Measurements from ENCODE around the gene ADAMTS2. TPM values are rescaled to one million over a fixed set of nuclear protein-coding genes. Genes with fewer than 3 reads are reported as not detected.

The ADAMTS2 gene
- total and polyA plus RNA-seq, 2 experiments from 2014 or later, result 1.6 to 8.1 TPM

- no peaks in the 10 kb centered on the region for H3K27me3 ChIP-seq (ENCODE audit: insufficient read depth)
Measured at GRCh38 chr5:179163236-179164155, 181.8 kb downstream of the ADAMTS2 start.

More at GRCh38 chr5:179163236-179164155, 181.8 kb downstream of the ADAMTS2 start:
- peaks cover 13% of the 10 kb centered on the region for H3K27me3 Mint-ChIP-seq (ENCODE audit: insufficient read depth, low read depth, poor library complexity)
- no peaks in the 10 kb centered on the region for H3F3A ChIP-seq (replicated peaks; ENCODE audit: low read depth)
- H3K79me2 ChIP-seq (replicated peaks; ENCODE audit: insufficient read depth), result no peaks in the 10 kb centered on the region
- no peaks in the 10 kb centered on the region for H3K4me1 Mint-ChIP-seq
- TF ChIP-seq CTCF (conservative IDR thresholded peaks at IDR 0.05; ENCODE audit: low read depth in 2 of 2), result no peak
- TF ChIP-seq, protein P1, sequence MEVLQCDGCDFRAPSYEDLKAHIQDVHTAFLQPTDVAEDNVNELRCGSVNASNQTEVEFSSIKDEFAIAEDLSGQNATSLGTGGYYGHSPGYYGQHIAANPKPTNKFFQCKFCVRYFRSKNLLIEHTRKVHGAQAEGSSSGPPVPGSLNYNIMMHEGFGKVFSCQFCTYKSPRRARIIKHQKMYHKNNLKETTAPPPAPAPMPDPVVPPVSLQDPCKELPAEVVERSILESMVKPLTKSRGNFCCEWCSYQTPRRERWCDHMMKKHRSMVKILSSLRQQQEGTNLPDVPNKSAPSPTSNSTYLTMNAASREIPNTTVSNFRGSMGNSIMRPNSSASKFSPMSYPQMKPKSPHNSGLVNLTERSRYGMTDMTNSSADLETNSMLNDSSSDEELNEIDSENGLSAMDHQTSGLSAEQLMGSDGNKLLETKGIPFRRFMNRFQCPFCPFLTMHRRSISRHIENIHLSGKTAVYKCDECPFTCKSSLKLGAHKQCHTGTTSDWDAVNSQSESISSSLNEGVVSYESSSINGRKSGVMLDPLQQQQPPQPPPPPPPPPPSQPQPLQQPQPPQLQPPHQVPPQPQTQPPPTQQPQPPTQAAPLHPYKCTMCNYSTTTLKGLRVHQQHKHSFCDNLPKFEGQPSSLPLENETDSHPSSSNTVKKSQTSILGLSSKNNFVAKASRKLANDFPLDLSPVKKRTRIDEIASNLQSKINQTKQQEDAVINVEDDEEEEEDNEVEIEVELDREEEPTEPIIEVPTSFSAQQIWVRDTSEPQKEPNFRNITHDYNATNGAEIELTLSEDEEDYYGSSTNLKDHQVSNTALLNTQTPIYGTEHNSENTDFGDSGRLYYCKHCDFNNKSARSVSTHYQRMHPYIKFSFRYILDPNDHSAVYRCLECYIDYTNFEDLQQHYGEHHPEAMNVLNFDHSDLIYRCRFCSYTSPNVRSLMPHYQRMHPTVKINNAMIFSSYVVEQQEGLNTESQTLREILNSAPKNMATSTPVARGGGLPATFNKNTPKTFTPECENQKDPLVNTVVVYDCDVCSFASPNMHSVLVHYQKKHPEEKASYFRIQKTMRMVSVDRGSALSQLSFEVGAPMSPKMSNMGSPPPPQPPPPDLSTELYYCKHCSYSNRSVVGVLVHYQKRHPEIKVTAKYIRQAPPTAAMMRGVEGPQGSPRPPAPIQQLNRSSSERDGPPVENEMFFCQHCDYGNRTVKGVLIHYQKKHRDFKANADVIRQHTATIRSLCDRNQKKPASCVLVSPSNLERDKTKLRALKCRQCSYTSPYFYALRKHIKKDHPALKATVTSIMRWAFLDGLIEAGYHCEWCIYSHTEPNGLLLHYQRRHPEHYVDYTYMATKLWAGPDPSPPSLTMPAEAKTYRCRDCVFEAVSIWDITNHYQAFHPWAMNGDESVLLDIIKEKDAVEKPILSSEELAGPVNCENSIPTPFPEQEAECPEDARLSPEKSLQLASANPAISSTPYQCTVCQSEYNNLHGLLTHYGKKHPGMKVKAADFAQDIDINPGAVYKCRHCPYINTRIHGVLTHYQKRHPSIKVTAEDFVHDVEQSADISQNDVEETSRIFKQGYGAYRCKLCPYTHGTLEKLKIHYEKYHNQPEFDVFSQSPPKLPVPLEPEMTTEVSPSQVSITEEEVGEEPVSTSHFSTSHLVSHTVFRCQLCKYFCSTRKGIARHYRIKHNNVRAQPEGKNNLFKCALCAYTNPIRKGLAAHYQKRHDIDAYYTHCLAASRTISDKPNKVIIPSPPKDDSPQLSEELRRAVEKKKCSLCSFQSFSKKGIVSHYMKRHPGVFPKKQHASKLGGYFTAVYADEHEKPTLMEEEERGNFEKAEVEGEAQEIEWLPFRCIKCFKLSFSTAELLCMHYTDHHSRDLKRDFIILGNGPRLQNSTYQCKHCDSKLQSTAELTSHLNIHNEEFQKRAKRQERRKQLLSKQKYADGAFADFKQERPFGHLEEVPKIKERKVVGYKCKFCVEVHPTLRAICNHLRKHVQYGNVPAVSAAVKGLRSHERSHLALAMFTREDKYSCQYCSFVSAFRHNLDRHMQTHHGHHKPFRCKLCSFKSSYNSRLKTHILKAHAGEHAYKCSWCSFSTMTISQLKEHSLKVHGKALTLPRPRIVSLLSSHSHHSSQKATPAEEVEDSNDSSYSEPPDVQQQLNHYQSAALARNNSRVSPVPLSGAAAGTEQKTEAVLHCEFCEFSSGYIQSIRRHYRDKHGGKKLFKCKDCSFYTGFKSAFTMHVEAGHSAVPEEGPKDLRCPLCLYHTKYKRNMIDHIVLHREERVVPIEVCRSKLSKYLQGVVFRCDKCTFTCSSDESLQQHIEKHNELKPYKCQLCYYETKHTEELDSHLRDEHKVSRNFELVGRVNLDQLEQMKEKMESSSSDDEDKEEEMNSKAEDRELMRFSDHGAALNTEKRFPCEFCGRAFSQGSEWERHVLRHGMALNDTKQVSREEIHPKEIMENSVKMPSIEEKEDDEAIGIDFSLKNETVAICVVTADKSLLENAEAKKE (CRISPR knock-in tag; IDR thresholded peaks at IDR 0.05), result no peak
- no peak for TF ChIP-seq EZH2phosphoT487 (IDR thresholded peaks at IDR 0.05; ENCODE audit: unreplicated experiment)
- TF ChIP-seq ZNF114 (CRISPR knock-in tag; IDR thresholded peaks at IDR 0.05), result no peak
- TF ChIP-seq NANOG (IDR thresholded peaks at IDR 0.05; ENCODE audit: borderline replicate concordance), result no peak
- no peak for TF ChIP-seq EZH2 (IDR thresholded peaks at IDR 0.05; ENCODE audit: low read depth, unreplicated experiment)
- no peak for TF ChIP-seq CREB1 (CRISPR knock-in tag; IDR thresholded peaks at IDR 0.05; ENCODE audit: low read depth)
- no peak for TF ChIP-seq JUNB (IDR thresholded peaks at IDR 0.05; ENCODE audit: unreplicated experiment)
- TF ChIP-seq STAT1 (IDR thresholded peaks at IDR 0.05; ENCODE audit: unreplicated experiment), result no peak
- no peak for TF ChIP-seq ZNF331 (CRISPR knock-in tag; IDR thresholded peaks at IDR 0.05; ENCODE audit: low read depth)
- TF ChIP-seq, protein P2, sequence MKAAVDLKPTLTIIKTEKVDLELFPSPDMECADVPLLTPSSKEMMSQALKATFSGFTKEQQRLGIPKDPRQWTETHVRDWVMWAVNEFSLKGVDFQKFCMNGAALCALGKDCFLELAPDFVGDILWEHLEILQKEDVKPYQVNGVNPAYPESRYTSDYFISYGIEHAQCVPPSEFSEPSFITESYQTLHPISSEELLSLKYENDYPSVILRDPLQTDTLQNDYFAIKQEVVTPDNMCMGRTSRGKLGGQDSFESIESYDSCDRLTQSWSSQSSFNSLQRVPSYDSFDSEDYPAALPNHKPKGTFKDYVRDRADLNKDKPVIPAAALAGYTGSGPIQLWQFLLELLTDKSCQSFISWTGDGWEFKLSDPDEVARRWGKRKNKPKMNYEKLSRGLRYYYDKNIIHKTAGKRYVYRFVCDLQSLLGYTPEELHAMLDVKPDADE (IDR thresholded peaks at IDR 0.05), result no peak
- no peak for TF ChIP-seq POLR2AphosphoS5 (IDR thresholded peaks at IDR 0.05; ENCODE audit: low read depth)
- TF ChIP-seq REST (IDR thresholded peaks at IDR 0.05; ENCODE audit: unreplicated experiment), result no peak
- no peak overlapping the region for H3K4me3 ChIP-seq
- H3K9me3 Mint-ChIP-seq, result peaks cover 31% of the 10 kb centered on the region
- DNase-seq (ENCODE audit: low spot score), result no peak
- no peak for ATAC-seq
- H3K9me2 ChIP-seq (ENCODE audit: insufficient read depth), result no peaks in the 10 kb centered on the region
- no peaks in the 10 kb centered on the region for H3K36me3 ChIP-seq (ENCODE audit: insufficient read depth)
- peaks cover 6% of the 10 kb centered on the region; the same call in 2 of the 3 replicates for H3K36me3 Mint-ChIP-seq (ENCODE audit: low read depth)
- H3K4me2 ChIP-seq, result no peak overlapping the region
- H3K27ac ChIP-seq (ENCODE audit: low read depth), result no peak overlapping the region
- no peak overlapping the region for H3K4me3 Mint-ChIP-seq
- H4K20me1 ChIP-seq (replicated peaks; ENCODE audit: insufficient read depth), result no peaks in the 10 kb centered on the region
- H3K27ac Mint-ChIP-seq, result no peak overlapping the region
- H2AFZ ChIP-seq, result no peak overlapping the region
- H3K4me1 ChIP-seq (ENCODE audit: insufficient read depth), result no peaks in the 10 kb centered on the region

Measured in GM23338 (cell line).